Kidney capillary endothelial cell (primary cell): ENCODE results near the gene PKN3.
"Not testable (repeated sequence)": the region's sequence is repeated elsewhere in the genome, so short reads cannot be mapped to it uniquely, and the experiment has no call there.

ENCODE experiments used
- DNase-seq: peaks from one replicate; pipeline ENCODE4 v3.0.0-alpha.2; 2018; ENCODE audit warnings: low spot score

The PKN3 gene

DNA sequence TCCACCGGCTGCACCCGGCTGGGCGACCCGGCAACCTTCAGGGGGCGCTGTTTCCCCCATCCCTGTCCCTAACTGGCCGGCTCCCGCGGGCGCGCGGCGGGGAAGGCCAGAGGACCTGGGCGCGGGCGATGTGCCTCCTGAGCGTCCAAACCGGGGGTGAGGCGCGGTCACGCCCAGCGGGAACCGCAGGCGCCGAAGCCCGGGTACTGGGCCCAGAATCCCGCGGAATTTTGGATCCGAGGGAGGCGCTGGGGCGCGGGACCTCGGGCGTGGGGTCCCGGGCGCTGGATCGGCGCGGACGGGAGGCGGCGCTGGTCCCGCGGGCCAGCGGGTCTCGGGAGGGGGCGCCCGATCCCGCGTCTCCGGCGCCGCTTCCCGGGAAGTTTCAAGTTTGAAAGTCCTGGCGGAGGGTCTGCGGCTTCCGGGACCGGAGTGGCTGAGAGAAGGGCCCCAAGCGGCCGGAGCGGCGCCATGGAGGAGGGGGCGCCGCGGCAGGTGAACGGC is at the start of gene PKN3:
Gene PKN3 (plus strand): TSS at position 59 of the 504 bp plus-strand sequence. CDS start 413 bp downstream, at position 472.
- peak; percentile 84 for DNase-seq

DNA sequence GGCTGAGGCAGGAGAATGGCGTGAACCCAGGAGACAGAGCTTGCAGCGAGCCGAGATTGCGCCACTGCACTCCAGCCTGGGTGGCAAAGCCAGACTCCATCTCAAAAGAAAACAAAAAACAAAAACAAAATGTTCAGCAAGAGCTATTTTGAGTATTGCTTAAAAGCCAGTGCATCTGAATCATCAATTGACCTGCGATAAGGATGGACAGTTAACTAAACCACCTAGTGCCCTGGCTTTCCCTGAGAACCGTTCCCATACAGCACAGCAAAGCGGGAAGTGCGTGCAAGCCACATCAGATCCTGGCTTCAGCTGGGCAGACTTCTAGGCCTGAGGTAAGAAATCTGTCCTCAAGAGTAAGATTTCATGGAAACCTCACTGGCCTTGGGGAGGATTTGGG is 48.4 kb upstream of the PKN3 start:
- no peak for DNase-seq

DNA sequence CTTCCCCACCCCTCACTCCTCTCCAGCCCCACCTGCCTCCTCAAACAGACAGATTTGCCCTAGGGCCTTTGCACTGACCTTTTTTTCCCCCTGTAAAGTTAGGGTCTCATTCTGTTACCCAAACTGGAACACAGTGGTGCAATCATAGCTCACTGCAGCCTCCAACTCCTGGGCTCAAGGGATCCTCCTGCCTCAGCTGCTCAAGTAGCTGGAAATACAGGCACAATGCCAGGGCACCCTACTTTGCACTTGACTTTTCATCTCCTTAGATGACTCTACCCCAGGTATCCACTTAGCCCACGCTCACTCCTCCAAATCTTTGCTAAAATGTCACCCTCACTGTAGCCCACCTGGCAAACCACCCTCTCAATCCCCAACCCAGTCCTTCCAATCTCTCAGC is 47.8 kb upstream of the PKN3 start:
- DNase-seq = no peak

DNA sequence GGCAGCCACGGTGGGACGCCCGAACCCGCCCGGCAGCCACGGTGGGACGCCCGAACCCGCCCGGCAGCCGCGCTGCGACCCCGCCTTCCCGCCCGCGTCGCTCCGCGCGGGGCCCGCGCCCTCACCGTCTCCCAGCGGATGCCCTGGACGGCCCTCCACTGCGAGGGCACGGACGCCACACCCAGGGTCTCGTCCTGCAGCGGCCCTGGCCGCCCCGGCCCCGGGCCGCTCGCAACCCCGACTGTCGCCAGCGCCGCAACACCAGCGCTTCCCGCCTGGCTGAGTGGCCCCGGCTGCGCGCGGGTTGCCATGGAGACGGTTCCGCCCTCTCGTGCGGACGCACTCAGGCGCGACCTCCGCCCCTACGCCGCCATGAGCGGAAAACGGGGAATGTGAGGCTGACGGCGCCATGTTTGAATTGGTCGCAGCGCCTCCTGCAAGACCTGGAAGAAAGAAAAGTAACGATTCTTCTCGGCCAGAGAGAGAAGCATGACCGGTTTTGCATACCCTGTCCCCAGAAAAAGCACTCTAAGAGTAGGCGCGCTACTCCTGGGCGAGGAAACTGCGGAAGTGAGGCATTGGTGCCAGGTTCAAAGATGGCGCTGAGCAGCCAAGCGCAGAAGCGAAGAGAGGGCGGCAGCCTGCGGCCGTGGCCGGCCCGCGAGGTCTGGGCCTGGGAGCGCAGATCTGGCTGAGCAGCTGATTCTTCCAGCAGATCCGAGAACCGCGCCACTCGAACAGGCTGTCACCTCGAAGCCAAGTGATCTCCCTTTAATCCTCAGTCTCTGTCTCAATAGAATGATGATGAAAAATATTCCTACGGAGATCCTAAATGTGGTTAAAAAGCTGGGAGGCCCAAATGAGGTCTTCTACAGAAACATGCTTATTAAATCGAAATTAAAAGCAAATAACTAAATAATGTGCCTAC is 45.6 kb upstream of the PKN3 start, which contains the start of gene DYNC2I2:
Gene DYNC2I2 (minus strand): TSS at position 432 of the 928 bp plus-strand sequence. CDS start 121 bp downstream, at position 311.
- peak; percentile 90 for DNase-seq

DNA sequence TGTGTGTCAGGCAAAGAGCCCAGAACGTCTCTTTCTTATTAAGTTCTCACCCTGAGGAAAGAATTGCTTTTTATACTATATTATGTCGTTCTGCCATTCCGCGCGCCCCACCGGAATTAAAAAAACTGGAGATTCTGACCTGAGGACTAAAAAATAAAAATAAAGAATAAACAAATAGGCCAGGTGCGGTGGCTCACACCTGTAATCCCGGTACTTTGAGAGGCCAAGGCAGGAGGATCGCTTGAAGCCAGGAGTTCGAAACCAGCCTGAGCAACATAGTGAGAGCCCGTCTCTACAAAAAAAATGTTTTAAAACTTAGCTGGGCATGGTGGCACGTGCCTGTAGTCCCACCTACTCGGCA is 45.0 kb upstream of the PKN3 start:
- no peak for DNase-seq

DNA sequence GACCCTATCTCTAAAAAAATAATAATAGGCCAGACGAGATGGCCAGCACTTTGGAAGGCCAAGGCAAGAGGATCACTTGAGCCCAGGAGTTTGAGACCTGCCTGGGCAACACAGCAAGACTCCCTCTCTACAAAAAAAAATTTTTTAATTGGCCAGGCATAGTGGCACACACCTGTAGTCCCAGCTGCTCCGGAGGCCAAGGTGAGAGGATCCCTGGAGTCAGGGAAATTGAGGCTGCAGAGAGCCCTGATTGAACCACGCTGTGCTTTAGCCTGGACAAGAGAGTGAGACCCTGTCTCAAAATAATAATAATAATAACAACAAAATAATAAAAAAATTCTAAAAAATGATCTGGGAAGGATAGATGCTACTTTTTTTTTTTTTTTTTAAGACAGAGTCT is 44.5 kb upstream of the PKN3 start:
- DNase-seq = no peak

GRCh38 chr9:128666481-128666941 is 35.8 kb upstream of the PKN3 start:
- DNase-seq = not testable (repeated sequence)

GRCh38 chr9:128669786-128670185 is 32.5 kb upstream of the PKN3 start:
- no peak for DNase-seq

DNA sequence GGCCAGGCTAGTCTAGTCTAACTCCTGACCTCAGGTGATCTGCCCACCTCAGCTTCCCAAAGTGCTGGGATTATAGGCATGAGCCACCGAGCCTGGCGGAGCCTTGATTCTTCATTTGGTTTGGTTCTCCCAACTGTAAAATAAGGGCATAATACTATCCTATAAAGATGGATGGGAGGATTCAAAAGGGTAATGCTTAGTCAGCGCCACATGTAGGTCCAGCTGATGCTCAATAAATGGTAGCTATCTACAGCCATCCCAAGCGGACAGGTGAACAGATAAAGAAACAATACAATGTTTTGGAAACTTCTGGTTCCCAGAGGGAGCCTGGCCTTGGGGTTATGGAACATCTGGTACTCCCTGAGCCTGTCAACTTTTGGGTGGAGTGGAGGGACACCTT is 26.9 kb upstream of the PKN3 start:
- DNase-seq = no peak

GRCh38 chr9:128677794-128678193 is 24.5 kb upstream of the PKN3 start:
- DNase-seq = no peak

DNA sequence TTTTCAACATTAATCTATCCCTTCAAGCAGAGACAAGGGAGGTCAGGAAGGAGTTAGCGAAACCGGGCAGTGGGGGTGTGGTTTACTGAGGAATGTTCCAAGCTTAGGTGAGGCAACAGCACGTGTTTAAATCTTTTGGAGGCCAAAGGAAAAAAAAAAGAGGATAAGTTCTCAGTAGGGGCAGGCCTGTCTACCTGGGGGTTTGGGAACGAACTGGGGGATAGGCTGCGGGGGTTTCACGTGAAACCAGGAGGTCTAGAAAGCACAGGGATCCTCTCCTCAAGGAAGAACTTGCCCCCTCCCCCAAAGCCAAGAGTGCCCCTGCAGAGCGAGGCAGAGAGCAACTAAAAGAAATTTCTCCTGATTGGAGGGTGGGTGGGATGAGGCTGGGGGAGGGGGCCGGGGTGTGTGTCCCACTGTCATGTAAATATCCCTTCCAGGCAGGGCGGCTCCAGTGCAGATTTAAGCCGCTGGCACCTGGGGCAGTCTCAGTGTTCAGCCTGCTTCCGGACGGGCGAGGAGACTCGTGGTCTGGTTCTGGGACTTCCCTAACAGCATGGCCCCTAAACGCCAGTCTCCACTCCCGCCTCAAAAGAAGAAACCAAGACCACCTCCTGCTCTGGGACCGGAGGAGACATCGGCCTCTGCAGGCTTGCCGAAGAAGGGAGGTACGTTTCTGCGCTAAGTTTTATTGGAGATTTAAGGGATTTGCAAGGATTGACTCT is 18.8 kb upstream of the PKN3 start:
- DNase-seq = no peak

DNA sequence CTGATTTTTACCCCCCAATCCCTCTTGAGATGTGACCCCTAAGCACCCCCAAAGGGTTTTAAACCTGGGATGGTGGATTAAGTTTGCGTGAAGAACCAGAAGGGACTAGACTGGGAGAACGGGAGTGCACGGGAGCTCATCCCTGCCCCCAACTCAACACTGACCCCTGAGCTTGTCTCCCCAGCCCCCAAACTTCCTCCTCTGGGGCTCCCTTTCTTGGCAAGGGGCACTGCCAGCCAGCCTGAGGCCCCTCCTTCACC is 18.3 kb upstream of the PKN3 start:
- DNase-seq = no peak

DNA sequence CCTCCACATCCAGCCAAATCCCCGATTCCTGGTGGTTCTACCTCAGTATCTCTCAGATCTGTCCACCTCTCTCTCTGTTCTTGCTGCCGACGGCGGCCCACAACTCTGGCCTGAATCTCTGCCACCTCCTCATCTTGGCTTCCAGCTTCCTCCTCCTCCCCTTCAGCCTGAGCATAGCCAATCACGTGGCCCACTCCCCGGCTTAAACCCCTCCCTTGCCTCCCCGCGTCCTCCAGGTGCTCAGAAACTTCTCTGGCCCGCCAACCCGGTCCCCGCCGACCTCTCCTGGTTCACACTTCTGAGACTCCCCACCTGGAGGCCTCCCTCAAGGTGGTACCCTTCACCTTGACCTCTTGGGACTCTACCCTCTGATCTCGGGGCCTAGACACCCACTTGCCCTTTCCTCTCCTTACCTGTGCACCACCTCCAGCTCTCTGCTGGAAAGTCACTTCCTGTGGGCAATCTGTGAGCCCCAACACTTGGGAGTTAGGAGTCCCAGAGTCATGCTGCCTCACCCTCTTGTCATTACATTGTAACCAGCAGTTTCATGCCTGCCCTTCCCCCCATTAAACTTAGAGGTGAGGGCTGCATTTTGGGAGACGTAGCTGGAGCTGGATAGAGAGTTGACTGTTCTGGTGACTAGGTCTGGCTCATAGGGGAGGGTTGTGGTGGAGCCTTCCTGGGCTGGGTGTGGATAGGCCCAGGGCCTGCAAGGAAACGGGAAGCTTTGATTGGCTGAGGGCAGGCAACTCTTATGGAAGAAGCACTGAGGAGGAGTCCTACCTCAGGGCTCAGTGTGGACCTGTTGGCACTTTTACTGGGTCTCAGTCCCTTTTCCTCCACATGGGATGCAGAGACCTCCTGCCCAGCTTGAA is 17.7 kb upstream of the PKN3 start:
- DNase-seq = peak; percentile 48

GRCh38 chr9:128685636-128686489 is 16.4 kb upstream of the PKN3 start:
- DNase-seq = no peak

GRCh38 chr9:128687453-128687852 is 14.8 kb upstream of the PKN3 start:
- DNase-seq = no peak

DNA sequence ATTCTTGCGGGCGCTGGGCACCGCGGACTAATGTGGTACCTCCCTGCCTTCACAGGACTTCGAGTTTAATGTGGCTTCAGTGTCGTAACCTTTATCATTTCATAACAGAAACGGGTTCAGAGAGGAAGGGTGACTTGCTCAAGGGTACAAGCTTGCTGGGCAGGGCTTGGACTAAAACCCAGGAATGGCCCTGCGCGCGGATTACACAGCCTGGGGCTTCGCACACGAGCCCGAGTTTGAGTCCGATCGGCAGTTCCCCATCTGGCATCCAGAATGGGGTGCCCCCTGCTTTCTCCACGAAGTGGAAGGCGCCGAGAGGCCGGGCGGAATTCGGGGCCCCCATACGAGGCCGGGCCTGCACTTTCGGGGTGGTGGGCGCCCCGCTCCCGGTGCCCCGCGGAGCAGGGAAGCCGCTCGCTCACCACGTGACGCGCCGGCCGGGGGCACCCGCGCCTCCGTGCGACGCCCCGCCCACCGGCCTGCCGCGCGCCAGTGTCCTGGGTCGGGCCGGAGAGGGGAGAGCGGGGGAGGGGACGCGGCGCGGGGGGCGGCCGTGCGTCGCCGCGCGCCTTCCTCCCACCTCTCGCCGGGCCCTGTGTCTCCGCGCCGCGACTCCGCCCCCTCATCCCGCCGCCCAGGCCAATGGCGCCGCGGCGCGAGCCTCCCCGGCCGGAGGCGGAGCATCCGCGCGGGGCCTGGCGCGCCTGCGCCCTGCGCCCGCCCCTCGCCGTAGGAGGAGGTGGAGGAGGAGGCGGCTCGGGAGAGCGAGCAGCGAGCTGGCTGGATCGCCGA is 13.6 kb upstream of the PKN3 start, which contains the start of gene SET:
Gene SET (plus strand): TSS at position 722 of the 792 bp plus-strand sequence. CDS start 361 bp downstream, outside the sequence.
- peak; percentile 96 for DNase-seq

GRCh38 chr9:128689293-128689774 is 13.0 kb upstream of the PKN3 start:
- peak; percentile 21 for DNase-seq

DNA sequence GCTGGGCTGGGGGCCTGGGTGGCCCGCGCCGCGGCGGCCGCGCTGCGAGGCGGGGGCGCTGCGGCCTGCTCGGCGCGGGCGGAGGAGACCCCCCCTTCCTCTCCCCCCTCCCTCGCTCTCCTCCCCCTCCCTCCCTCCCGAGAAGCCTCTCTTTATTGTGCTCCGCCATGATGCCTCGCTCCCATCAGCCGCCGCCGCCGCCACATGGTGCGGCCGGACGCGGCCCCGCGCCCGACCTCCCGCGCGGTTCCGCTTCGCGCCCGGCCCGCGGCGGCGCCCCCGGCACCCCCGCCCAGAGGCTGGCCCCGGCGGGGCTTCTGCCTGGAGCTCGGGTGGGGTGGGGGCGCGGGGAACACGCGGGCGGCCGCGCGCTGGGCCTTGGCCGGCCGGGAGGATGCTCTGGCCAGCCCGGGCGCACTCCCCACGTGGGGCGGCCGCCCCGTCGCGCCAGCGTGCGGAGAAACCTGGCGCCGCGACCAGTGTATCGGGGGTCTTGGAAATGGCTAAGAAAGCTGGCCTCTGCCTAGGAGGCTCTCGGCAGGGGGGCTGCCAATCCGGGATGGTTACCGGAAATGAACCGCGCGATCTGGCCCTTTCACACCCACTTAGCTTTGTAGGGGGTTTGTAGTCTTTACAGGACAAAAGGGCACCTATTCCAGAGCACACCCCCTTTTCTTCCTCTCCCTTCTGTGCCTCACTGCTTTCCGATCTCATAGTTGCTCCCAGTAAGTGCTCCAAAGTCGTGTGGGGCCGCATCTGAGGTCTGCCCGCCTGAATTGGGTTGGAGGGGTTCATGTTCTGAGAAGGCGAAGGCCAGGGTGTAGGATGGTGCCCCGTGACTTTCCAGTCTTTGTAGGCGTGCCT is 12.3 kb upstream of the PKN3 start:
- DNase-seq = peak; percentile 20

- peak; percentile 7 for DNase-seq
These were observed 11.6 kb upstream of the PKN3 start for GRCh38 chr9:128690684-128691034.
